ENCODE data around the gene ZHX3.

GRCh38 chr20:41187668-41188067 is 129.9 kb downstream of the ZHX3 start:
- TF ChIP-seq POLR2A (IDR thresholded peaks at IDR 0.05; ENCODE audit: low read length) (no peak), GATA1 (IDR thresholded peaks at IDR 0.05; ENCODE audit: low read depth, low read length) (no peak)

Measured in erythroblast (primary cell).